ENCODE data around the gene EGLN1.

- TF ChIP-seq, protein P1, sequence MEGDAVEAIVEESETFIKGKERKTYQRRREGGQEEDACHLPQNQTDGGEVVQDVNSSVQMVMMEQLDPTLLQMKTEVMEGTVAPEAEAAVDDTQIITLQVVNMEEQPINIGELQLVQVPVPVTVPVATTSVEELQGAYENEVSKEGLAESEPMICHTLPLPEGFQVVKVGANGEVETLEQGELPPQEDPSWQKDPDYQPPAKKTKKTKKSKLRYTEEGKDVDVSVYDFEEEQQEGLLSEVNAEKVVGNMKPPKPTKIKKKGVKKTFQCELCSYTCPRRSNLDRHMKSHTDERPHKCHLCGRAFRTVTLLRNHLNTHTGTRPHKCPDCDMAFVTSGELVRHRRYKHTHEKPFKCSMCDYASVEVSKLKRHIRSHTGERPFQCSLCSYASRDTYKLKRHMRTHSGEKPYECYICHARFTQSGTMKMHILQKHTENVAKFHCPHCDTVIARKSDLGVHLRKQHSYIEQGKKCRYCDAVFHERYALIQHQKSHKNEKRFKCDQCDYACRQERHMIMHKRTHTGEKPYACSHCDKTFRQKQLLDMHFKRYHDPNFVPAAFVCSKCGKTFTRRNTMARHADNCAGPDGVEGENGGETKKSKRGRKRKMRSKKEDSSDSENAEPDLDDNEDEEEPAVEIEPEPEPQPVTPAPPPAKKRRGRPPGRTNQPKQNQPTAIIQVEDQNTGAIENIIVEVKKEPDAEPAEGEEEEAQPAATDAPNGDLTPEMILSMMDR (IDR thresholded peaks at IDR 0.05): no peak
- no peak for TF ChIP-seq POLR2A (IDR thresholded peaks at IDR 0.05)
Measured at GRCh38 chr1:231460614-231461013, 38.5 kb upstream of the EGLN1 start.
